Erythroblast (primary cell): ENCODE measurements around the gene MTPN.

Experiments used
- DNase-seq, 2 experiments: peaks; one replicate each; lab custom pipeline; 2025; lab: John Stamatoyannopoulos, UW
- GATA1 ChIP-seq: IDR thresholded peaks from 2 replicates; pipeline ENCODE4 v1.6.1; 2011; ENCODE audit warnings: low read depth, mild to moderate bottlenecking, control low read depth, low read length, moderate library complexity
- POLR2A ChIP-seq: IDR thresholded peaks from 2 replicates; pipeline ENCODE4 v1.6.1; 2011; ENCODE audit warnings: mild to moderate bottlenecking, low read length

Gene MTPN

DNA sequence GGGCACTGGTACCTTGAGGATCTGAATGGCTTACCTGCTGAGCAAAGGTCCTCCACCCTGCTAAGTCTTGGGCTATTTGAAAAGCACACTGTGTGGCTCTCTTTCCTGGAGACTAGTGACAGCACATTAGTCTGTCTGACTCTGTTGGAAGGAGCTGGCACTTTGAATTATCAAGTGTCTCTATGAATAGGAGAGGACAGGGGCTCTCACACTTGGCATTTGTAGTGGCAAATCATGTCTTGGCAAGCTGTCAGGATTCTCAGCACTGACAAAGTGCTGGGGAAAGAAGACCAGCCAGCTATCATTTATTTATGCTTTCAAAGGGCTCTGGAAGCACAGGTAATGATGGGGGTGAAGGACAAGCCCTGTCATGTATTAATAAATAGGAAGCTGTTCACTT, 62.8 kb downstream of the MTPN start:
- no peak for TF ChIP-seq GATA1
- TF ChIP-seq POLR2A, result no peak
- DNase-seq, result no peak

DNA sequence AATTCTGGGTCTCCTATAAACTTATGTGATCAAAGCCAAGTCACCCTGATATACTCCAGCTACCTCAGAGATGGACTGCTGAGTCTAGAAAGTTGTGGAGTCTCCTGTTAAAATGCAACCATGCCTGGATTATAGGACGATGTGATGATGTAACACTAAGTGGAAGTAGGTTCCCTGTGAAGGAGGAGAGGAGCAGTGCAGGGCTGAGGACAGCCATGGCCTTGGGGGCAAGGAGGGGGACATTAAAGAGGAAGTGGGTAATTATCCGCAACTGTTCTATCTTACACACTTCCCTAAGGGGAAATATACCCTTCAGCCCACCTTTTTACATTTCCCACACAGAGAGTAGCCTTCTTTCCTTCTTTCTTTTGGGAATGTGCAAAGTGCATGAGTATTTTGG, 63.8 kb downstream of the MTPN start:
- DNase-seq, result no peak
- TF ChIP-seq POLR2A, result no peak
- no peak for TF ChIP-seq GATA1

DNA sequence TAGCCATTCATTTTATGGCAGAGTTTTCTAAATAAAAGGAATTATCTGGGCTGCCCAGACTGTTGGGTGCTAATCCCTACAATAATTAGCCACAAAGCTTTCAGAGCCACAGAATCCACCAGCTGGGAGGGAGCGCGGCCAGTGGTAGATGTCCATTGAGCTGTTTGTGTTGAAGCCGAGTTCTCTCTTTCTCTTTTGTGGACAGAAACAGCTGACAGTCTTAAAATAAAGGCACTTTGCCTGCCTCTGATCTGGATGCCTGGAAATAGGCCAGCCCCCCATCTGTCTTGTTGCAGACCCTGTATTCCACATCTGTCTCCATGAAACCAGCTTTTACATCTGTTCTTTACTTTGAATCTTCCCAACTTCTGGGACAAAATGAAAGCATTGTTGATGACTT, 66.1 kb downstream of the MTPN start:
- no peak for DNase-seq
- no peak for TF ChIP-seq POLR2A
- TF ChIP-seq GATA1, result no peak

DNA sequence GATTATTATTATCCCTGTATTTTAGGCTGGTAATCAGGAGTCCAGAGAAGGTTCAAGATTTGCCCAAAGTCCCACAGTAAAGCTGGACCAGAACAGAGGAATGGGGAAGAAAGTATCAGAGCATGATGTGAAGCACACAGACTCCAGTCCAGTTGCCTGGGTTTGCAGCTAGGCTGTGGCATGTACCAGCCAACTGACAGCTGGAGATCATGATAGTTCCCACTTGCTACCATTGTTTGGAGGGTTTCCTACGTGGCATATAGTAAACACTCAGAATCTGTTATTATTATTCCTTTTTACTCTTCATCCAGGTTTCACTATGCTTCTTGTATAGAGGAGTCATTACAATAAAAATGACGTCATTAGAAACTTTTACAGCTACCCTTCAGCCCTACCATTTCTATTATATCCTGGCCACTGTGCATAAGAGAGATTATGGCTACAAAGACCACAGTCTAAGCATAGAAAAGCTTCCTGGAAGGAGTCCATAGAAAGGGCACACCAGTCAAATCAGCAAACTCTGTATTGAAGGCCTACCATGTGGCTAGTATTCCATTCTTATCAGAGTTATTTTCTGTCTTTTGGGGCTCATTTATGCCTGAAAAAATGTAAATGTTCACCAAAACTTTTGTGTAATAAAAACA, 66.6 kb downstream of the MTPN start:
- TF ChIP-seq POLR2A, result no peak
- no peak for TF ChIP-seq GATA1
- no peak for DNase-seq

DNA sequence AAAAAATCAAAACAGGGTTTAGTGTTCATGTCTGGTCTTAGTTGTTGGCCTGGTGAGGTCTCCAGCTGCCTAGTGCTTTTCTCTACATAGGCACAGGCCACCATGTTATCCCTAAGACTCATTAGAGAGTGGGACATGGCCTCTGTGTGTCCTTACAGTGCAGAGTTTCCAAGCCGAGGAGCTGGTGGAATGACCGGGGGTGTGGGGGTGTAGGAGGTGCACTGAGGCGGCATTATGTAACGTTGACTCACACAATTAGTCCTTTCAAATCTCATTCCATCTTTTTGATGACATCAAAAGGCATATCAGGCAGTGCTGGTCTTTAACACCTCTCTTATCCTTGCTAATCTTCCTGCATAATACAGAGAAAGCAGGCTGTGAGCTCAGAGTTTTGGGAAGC, 71.3 kb downstream of the MTPN start:
- DNase-seq, result no peak
- TF ChIP-seq POLR2A, result no peak
- no peak for TF ChIP-seq GATA1

DNA sequence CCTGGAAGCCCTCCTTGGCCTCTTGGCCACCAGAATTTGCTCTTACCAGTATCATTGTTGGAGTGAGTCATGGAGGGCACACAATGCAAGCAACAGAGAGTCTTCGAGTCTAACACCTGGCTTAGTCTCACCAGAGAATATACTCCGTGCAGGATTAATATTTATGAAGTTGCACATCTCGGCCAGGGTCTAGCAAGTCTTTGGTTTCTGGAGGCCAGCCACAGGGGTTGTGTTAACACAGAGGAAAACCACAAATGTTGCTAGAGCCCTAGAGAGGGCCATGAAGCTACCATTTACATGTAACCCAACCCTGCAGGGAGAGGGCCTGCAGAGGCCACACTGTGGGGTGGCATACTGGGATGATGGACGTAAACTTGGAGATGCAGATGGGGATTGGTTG, 71.8 kb downstream of the MTPN start:
- TF ChIP-seq GATA1 (no peak), POLR2A (no peak)
- DNase-seq, result no peak

- TF ChIP-seq POLR2A (no peak), GATA1 (no peak)
- no peak for DNase-seq
Measured at GRCh38 chr7:135904282-135904681, 72.9 kb downstream of the MTPN start.

- DNase-seq, result no peak
- TF ChIP-seq GATA1, result no peak
- no peak for TF ChIP-seq POLR2A
Measured at GRCh38 chr7:135901585-135902540, 75.3 kb downstream of the MTPN start.

- peak in 1 of 2 experiments; percentile 12 for DNase-seq
- TF ChIP-seq POLR2A (no peak), GATA1 (no peak)
Measured at GRCh38 chr7:135900065-135900546, 77.1 kb downstream of the MTPN start.

GRCh38 chr7:135899458-135900064, 77.6 kb downstream of the MTPN start:
- DNase-seq, result no peak
- no peak for TF ChIP-seq POLR2A
- TF ChIP-seq GATA1, result no peak

GRCh38 chr7:135898226-135898625, 78.9 kb downstream of the MTPN start:
- no peak for DNase-seq
- no peak for TF ChIP-seq GATA1
- TF ChIP-seq POLR2A, result no peak

DNA sequence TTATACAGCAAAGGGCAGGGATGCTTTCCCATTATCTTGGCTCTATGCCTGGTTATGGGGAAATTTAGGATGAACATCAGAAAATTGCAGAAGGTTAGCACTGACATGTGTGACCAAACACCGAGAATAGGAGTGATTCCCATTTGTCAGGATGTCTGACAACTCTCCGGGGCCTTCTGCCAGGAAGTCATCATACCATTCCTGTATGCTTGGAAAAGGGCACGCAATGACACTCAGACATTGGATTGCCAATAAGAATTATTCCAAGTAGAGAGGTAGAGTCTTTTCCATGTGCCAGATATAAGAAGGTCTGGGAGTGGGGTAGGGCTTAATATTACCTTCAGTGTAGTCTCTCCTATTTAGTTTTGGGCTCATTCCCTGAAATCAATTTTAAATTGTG, 82.3 kb downstream of the MTPN start:
- DNase-seq, result no peak
- no peak for TF ChIP-seq POLR2A
- no peak for TF ChIP-seq GATA1

DNA sequence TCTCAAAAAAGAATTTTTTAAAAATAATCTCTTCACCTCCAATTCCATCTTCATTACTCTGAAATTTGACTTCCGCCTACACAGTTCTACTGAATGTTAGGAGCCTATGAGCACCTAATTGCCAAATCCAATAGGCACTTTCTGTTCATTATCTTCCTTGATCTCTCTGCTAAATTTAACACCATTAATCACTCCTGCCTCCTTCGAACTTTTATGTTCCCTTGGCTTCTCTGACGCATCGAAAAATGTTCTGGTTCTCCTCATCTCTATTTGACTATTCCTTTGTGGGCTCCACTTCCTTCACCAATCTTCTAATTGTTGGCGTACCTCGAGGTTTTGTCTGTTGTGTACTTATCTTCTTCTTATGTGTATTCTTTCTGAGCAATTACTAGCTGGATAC, 87.3 kb downstream of the MTPN start:
- TF ChIP-seq GATA1 (no peak), POLR2A (no peak)
- no peak for DNase-seq

GRCh38 chr7:135888740-135889139, 88.4 kb downstream of the MTPN start:
- no peak for DNase-seq
- TF ChIP-seq GATA1, result no peak
